GM19099 (cell line): Measurements from ENCODE around the gene SPOP.

Experiments
- POLR2A ChIP-seq: IDR thresholded peaks from 3 replicates; pipeline ENCODE4 v1.6.1; 2011; ENCODE audit warnings: low read depth; ENCODE audit not compliant: insufficient read length; ENCODE audit errors: extremely low read depth

Gene SPOP

DNA sequence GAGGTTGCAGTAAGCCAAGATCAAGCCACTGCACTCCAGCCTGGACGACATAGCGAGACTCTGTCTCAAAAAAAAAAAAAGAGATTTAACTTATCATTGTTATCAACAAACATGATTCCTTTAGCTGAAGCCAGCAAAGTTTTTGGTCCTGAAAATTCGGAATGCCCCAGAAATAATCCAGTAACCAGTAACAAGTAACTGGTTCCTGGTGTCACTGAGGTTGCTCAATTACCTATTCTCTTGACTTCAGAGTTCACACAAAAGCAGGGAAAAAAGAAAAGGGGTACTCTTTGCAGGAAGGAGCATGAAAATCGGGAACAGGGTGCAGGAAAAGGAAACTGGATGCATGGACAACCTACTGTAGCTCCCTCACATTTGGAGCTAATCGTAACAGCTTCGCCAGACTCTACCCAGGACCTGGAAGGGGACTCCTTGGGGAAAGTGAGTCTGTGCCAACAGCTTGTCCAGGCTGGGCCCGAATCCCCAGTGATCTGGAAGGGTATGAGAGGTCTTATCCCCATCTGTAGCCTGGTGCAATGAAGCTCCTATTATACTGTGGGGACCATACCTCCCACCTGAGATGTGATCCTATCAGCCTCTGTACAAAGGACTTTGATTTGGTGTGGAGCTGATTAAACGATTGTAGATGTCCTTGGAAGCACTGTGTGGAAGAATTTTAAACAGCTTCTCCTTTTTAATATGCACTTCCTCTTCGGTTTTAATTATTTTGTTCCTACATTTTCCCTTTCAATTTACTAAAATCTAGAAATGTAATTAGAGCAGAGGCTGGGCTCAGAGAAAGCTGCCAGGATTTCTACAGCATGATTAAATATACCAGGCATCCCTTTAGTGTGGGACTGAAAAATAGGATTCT is 3.4 kb upstream of the SPOP start:
- no peak for TF ChIP-seq POLR2A

DNA sequence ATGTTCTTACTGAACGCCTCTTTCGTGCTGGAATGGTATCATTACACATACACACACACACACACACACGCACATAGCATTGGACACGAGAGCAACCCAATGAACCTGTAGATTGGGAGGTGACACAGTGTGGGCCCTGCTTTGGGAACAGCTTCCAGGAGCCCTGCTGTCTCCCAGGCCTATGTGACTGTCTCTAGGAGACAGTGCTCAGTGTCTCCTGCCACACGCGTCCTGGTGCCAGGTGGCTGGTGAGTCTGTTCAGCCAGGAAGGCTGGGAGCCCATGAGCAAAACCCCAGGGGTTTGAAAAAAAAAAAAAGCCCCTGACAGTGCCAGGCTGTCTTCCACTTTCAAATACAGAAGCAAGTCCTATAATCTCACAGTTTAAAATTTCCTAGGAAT is 2.4 kb upstream of the SPOP start:
- no peak for TF ChIP-seq POLR2A

DNA sequence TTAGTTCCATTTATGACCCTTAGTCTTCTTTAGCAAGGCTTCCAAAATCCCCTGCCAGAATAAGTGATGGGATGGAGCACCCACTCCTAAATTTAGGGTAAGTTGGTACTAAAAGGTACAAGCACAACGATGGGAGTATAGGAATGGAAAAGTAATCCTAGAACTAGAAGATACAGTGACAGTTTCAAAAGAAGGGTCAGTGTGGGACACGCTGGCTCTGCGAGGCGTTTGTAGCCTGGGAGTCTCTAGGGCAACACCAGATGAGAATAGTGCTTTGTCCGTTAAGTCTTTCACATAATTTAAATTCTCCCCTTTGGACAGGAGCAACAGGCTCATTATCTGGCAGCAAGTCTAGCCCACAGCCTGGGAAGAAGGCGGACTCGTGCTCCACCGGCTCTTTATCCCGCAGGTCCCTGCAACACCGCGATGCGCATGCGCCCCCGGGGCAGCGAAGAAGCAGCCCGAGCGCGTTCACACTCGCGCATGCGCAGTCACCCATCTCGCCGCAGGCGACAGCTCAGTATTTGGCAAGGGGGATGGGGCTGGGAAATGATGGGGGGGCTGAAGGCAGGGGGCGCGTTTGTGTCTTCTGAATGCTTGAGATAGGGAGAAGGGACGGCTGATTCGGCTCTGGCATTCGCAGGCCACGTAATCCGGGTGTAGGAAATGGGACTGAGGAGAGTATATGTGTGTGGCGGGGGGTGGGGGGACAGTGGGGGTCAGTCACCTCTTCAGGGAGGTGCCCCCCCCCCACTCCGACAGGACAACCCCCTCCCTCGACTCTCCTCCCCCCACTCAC is 564 bp downstream of the SPOP start:
- TF ChIP-seq POLR2A, result peak; percentile 49

DNA sequence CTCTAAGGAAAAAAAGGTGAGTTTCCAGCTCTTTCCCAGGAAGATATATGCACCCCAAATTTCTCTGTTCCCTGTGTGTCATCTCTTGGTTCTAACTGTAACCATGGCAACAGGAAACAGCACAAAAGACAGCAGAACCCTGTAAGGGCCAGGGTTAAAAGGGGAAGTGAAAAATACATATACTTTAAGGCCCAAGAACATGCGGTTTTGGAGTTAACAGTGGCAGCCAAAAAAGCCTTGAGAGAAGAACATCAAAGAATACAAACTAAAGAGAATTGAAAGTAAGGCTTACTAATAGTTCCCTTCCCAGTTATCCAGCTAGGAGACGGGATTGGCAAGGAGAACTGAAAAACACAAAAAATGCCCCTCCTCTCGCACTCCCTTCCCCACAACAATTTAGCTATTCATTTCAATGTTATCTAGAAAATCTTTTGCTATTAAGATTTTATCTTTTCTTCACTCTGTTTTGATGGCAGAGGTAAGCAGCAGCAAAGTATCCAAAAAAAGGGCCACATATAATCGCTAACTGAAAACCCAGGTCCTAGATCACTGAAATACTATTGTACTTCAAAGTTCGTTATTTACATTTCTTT is 1.5 kb downstream of the SPOP start:
- TF ChIP-seq POLR2A, result no peak

DNA sequence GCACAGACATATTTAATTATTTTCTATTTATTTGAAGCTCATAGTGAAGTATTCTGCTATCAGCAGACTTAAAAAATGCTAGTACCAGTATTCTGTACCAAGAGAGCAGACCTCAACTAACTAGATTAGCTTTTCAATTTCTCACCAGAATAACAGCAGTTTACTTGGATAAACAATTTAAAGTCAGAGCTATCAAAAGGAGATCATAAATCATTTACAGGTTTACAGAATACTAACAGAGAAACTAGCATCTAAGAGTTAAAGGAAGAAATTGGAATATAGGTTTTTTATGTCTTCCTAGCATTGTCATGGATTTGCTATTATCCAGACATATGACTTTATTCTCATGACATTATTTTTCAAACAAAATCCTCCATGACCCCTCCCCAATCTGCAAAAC is 3.4 kb downstream of the SPOP start:
- TF ChIP-seq POLR2A, result no peak

DNA sequence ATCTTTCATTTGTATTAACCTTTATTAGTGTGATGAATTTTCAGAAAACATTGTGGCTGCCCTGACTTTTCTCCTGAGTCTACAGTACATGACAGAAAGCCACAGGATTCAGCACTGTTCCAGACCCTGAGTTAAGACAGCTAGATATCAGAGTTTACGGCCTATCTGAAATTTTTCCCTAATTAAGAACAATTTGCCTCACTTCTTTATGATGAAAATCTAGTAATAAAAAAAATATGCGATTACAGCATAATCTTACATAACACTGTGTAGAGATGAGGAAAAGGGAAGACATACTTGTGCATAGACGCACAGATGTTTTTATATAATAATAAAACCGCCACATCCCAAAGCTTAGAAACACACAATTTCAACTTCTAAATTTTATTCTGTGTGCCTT is 7.3 kb downstream of the SPOP start:
- no peak for TF ChIP-seq POLR2A

DNA sequence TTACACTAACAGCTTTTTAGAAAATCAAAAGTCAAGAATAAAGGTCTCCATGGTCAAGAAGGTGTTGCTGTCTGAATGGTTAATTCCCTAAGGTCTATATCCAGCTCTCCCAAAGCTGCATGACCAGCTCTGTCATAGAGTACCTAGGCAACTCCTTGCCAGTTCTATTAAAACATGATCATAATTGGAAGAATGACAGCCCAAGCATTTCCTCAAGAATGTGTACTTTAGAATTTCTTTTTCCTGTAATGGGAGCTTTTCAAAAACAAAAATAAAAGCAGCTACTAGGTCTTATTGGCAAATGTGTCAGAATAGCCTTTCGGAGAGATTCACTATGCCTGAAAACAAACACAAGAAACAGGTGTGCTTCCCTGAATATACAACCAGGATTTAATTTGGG is 7.9 kb downstream of the SPOP start:
- TF ChIP-seq POLR2A, result no peak

DNA sequence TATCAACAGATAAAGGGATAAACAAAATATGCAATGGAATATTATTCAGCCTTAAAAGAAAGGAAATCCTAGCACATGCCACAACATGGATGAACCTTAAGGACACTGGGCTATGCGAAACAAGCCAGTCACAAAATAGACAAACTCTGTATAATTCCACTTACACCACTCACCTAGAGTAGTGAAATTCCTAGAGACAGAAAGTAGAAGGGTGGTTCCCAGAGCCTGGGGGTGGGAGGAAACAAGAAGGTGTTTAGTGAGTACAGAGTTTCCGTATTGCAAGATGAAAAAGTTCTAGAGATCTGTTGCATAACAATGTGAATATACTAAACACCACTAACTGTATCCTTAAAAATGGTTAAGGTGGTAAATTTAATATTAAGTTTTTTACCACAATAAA is 10.0 kb downstream of the SPOP start:
- TF ChIP-seq POLR2A, result no peak

DNA sequence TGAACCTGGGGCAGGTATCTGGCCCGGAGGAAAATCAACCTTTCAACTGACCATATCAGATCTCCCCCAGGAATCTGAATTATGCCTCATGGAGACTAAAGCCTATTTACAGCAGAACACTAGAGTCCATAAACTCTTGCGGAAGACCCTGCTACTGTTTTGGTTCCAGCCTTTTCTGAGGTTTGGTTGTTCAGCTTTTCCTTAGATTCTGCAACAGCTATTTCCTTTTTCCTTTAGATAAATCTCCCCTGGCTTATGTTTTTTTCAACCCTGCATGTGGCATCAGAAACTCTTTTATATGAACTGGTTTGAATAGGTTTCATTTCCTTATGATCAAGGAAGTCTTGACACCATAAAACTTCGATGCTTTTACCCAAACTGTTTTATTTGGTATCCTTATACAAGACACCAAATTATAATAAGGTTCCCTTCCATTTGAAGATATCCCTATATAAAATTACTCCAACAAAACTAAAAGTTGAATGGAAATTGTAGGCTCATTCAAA is 13.1 kb downstream of the SPOP start:
- no peak for TF ChIP-seq POLR2A

DNA sequence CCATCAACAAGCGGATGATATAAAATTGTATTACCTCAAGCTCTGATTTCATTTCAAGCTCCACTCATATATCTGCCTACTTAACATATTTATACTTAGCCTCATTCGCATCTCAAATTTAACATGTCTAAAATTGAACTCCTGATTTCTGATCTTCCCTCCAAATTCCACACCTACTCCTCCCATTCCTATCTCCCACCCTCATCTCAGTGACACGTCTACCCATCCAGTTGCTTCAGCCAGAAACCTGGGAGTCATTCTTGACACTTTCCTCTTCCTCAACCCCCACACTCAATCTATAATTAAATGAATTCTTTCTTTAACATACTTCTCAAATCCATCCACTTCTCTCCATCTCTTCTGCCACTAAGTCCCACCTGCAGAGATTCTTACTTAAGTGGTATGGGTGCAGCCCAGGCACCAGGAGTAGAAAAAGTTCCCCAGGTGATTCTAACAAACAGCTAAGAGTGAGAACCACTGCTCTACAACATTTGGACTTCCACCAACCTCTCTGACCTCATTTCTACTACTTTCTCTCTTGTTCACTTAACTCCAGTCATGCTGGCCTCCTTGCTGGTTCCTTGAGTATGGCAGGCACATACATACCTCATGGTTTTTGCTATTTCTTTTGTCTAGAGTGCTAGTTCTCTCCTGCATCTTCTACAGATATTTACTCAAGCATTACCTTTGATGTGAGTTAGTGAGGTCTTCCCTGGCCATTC is 18.1 kb downstream of the SPOP start:
- TF ChIP-seq POLR2A, result no peak

DNA sequence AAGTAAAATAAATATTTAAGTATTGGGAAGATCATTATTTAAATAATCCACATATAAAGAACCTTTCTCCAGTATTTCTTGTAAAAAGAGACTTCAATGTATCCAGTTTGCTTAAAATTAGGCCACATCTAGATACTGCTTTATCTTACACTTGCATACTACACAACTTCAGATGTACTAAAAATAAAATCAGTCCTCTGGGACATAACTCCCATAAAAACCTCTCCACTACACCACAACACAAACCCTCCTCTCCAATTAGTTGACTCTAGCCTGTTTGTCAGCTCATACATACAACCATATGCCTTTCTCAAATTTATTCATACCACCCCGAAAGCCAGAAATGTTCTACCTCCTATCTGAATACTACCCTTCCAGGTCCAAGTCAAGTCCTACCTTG is 21.6 kb downstream of the SPOP start:
- no peak for TF ChIP-seq POLR2A

DNA sequence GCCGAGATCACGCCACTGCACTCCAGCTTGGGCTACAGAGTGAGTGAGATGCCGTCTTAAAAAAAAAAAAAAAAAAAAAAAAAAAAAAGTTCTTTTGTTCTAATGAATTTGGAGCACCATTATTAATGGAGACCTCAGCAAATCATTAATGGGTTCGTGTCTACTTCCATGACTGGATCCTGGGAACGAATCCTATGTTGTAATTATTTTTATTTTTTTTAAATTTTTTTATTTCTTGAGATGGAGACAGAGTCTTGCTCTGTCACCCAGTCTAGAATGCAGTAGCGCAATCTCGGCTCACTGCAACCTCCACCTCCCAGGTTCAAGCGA is 30.7 kb downstream of the SPOP start:
- TF ChIP-seq POLR2A, result no peak

DNA sequence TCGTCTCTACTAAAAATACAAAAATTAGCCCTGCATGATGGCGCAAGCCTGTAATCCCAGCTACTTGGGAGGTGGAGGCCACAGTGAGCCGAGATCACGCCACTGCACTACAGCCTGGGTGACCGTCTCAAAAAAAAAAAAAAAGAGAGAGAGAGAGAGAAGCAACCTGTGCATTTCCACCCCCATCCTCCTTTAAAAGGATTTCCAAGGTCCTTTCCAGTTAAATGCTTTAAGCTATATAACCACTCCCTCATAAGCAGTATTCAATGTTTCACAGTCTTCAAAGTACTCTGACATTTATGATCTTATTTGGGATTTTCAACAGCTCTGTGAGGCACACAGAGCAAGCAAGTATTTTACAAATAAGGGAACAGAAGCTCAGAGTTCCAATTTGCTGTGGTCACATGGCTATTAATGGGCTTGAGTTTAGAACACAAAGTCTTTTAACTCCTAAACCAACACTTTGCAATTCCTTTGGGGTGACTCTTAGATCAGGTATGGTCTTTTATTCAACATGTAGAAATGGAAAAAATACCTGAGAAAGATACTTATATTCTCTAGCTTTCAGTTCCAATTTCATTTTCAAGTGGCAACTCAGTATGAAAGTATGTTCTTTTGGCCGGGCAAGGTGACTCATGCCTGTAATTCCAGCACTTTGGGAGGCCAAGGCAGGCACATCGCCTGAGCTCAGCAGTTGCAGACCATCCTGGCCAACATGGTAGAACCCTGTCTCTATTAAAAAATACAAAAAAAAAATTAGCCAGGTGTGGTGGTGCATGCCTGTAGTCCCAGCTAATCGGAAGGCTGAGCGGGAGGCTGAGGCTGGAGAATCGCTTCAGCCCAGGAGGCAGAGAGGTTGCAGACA is 31.3 kb downstream of the SPOP start:
- no peak for TF ChIP-seq POLR2A

DNA sequence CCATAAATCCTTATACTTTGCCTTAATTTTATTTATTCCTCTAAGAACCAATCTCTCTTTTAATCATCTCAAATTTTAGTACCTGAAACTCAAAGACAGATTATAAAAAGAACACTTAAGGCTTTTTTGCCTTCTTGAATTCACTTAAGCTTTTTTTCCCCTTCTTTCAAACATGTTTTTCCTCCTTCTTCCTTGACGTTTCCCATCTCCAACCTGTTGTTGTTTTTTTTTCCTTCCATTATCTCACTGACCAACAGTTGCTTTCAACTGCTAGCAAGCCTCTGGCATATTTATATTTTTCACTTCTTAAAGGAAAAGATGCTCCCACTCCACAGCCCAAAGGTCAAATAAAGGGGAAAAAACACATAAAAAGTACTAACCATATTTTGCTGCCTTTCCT is 32.2 kb downstream of the SPOP start:
- no peak for TF ChIP-seq POLR2A

DNA sequence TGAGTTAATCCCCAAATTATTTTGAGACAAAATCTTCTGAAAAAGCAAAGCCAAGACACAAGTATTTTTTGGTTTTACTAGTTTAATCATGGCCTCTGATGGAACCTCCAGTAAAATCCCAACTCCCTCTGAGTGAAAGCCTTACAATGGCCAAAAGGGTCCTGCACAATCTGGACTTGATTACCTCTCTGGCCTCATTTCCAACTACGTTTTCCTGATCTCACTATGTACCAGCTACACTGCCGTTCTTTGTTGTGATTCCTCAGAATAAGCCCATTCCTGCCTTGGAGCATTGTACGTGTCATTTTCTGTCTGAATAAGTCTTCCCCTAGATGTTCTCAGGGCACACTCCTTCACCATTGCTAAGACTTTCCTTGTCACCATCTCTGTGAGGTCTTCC is 37.3 kb downstream of the SPOP start:
- TF ChIP-seq POLR2A, result no peak

DNA sequence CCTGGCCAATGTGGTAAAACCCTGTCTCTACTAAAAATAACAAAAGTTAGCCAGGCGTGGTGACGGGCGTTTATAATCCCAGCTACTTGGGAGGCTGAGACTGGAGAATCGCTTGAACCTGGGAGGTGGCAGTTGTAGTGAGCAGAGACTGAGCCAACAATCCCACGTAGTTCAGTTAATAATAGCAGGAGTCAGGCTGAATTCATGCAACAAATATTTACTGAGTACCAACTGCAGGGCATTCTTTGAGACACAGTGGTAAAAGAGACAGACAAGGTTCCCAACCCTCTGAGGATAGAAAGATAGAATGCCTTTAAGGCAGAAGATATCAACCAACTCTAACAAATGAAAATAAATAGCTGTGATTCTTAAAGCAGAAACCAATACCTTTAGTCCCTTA is 39.1 kb downstream of the SPOP start:
- no peak for TF ChIP-seq POLR2A
